Mesendoderm (in vitro differentiated cells): ENCODE data around the gene TMEM63B.

Source experiments
- DNase-seq: peaks from one replicate; pipeline ENCODE4 v3.0.0; 2013
- H2AK5ac ChIP-seq: 2 replicates; pipeline ENCODE4 v1.6.1; 2013; ENCODE audit warnings: low read length, inconsistent platforms
- H2BK120ac ChIP-seq: 2 replicates; pipeline ENCODE4 v1.6.1; 2013; ENCODE audit warnings: low read depth, mild to moderate bottlenecking, low read length, moderate library complexity, mixed read lengths
- H2BK15ac ChIP-seq: replicated peaks from 2 replicates; pipeline ENCODE4 v1.6.1; 2013; ENCODE audit warnings: low read depth, mild to moderate bottlenecking, moderate library complexity
- H2BK5ac ChIP-seq: 2 replicates; pipeline ENCODE4 v1.6.1; 2013; ENCODE audit warnings: low read length, inconsistent platforms
- H3K18ac ChIP-seq: 2 replicates; pipeline ENCODE4 v1.6.1; 2013; ENCODE audit warnings: mild to moderate bottlenecking, low read length, mixed read lengths
- H3K23ac ChIP-seq: one replicate; pipeline ENCODE4 v1.6.1; 2013; ENCODE audit warnings: low read length
- H3K27ac ChIP-seq: 2 replicates; pipeline ENCODE4 v1.5.1; 2013; ENCODE audit warnings: low read depth, mild to moderate bottlenecking, inconsistent platforms, low read length, moderate library complexity
- H3K27me3 ChIP-seq: 2 replicates; pipeline ENCODE4 v1.6.1; 2013; ENCODE audit warnings: low read length, control low read depth, mild to moderate bottlenecking, inconsistent platforms; ENCODE audit not compliant: insufficient read depth, poor library complexity
- H3K36me3 ChIP-seq: 2 replicates; pipeline ENCODE4 v1.6.1; 2013; ENCODE audit warnings: low read length, inconsistent platforms; ENCODE audit not compliant: control insufficient read depth, insufficient read depth
- H3K4ac ChIP-seq: one replicate; pipeline ENCODE4 v1.6.1; 2013; ENCODE audit warnings: low read depth, mild to moderate bottlenecking, low read length, moderate library complexity
- H3K4me1 ChIP-seq: 2 replicates; pipeline ENCODE4 v1.6.1; 2013; ENCODE audit warnings: low read depth, low read length, inconsistent platforms; ENCODE audit not compliant: control insufficient read depth
- H3K4me2 ChIP-seq: 2 replicates; pipeline ENCODE4 v1.6.1; 2013; ENCODE audit warnings: low read length
- H3K4me3 ChIP-seq: 2 replicates; pipeline ENCODE4 v1.5.1; 2013; ENCODE audit warnings: mild to moderate bottlenecking, low read length
- H3K56ac ChIP-seq: one replicate; pipeline ENCODE4 v1.6.1; 2013; ENCODE audit warnings: low read length
- H3K79me1 ChIP-seq: 2 replicates; pipeline ENCODE4 v1.6.1; 2013; ENCODE audit warnings: low read length, inconsistent platforms
- H3K79me2 ChIP-seq: 2 replicates; pipeline ENCODE4 v1.6.1; 2013; ENCODE audit warnings: mild to moderate bottlenecking, low read length; ENCODE audit not compliant: control insufficient read depth, insufficient read depth
- H3K9ac ChIP-seq: 2 replicates; pipeline ENCODE4 v1.6.1; 2013; ENCODE audit warnings: low read length, inconsistent platforms
- H4K5ac ChIP-seq: one replicate; pipeline ENCODE4 v1.6.1; 2013; ENCODE audit warnings: low read length
- H4K8ac ChIP-seq: one replicate; pipeline ENCODE4 v1.6.1; 2013; ENCODE audit warnings: low read depth, mild to moderate bottlenecking, control low read depth, low read length, moderate library complexity
- WGBS: extraction: QIAGEN DNeasy Blood & Tissue Kit; methylation state at CpG from one replicate; pipeline ENCODE4 v1.1.7; 2013; ENCODE audit warnings: low lambda C conversion rate, missing lambda C conversion rate; ENCODE audit not compliant: insufficient coverage; ENCODE audit errors: extremely low coverage; 5-methylcytosine and 5-hydroxymethylcytosine counted together

TMEM63B gene

GRCh38 chr6:44105146-44105545, 22.2 kb upstream of the TMEM63B start:
- Histone ChIP-seq H3K79me1 (peaks cover 14% of the 10 kb centered on the region), H3K27me3 (no peaks in the 10 kb centered on the region), H2BK120ac (no peak overlapping the region), H3K36me3 (peaks cover 16% of the 10 kb centered on the region), H3K18ac (no peak overlapping the region), H3K27ac (no peak overlapping the region), H3K4ac (no peak overlapping the region), H3K4me2 (no peak overlapping the region), H2BK5ac (no peak overlapping the region), H3K56ac (no peak overlapping the region), H3K4me3 (no peak overlapping the region), H3K9ac (no peak overlapping the region), H4K5ac (no peak overlapping the region), H3K23ac (no peak overlapping the region), H3K4me1 (no peaks in the 10 kb centered on the region), H3K79me2 (no peaks in the 10 kb centered on the region), H2AK5ac (no peak overlapping the region), H4K8ac (no peak overlapping the region), H2BK15ac (no peak overlapping the region)
- DNase-seq = no peak
- no CpG with 5 or more reads among the region's 7 CpGs for WGBS

GRCh38 chr6:44105993-44106740, 21.2 kb upstream of the TMEM63B start:
- Histone ChIP-seq H2AK5ac (no peak overlapping the region), H3K79me1 (peaks cover 20% of the 10 kb centered on the region), H3K4ac (no peak overlapping the region), H4K8ac (no peak overlapping the region), H3K23ac (no peak overlapping the region), H3K4me1 (no peaks in the 10 kb centered on the region), H2BK5ac (no peak overlapping the region), H3K9ac (no peak overlapping the region), H3K27ac (no peak overlapping the region), H4K5ac (no peak overlapping the region), H3K56ac (no peak overlapping the region), H3K4me2 (no peak overlapping the region), H2BK120ac (no peak overlapping the region), H3K18ac (no peak overlapping the region), H2BK15ac (no peak overlapping the region), H3K79me2 (no peaks in the 10 kb centered on the region), H3K4me3 (no peak overlapping the region), H3K27me3 (no peaks in the 10 kb centered on the region), H3K36me3 (peaks cover 26% of the 10 kb centered on the region)
- WGBS = no CpG with 5 or more reads among the region's 3 CpGs
- DNase-seq = no peak

GRCh38 chr6:44107017-44107416, 20.3 kb upstream of the TMEM63B start:
- Histone ChIP-seq H3K56ac (no peak overlapping the region), H3K9ac (no peak overlapping the region), H2BK5ac (no peak overlapping the region), H3K4me1 (no peaks in the 10 kb centered on the region), H3K4me3 (no peak overlapping the region), H3K79me1 (peaks cover 25% of the 10 kb centered on the region), H3K18ac (no peak overlapping the region), H3K79me2 (no peaks in the 10 kb centered on the region), H3K4me2 (no peak overlapping the region), H3K27ac (no peak overlapping the region), H4K5ac (no peak overlapping the region), H3K27me3 (no peaks in the 10 kb centered on the region), H4K8ac (no peak overlapping the region), H2BK15ac (no peak overlapping the region), H3K23ac (no peak overlapping the region), H2BK120ac (no peak overlapping the region), H3K36me3 (peaks cover 33% of the 10 kb centered on the region), H3K4ac (no peak overlapping the region), H2AK5ac (no peak overlapping the region)
- no peak for DNase-seq
- no CpG with 5 or more reads among the region's 5 CpGs for WGBS

GRCh38 chr6:44108471-44108870, 18.9 kb upstream of the TMEM63B start:
- Histone ChIP-seq H2BK120ac (no peak overlapping the region), H3K27ac (no peak overlapping the region), H3K4me2 (no peak overlapping the region), H3K9ac (no peak overlapping the region), H4K8ac (no peak overlapping the region), H3K4ac (no peak overlapping the region), H3K4me1 (no peaks in the 10 kb centered on the region), H3K18ac (no peak overlapping the region), H3K23ac (no peak overlapping the region), H3K79me2 (no peaks in the 10 kb centered on the region), H3K4me3 (no peak overlapping the region), H2BK15ac (no peak overlapping the region), H2AK5ac (no peak overlapping the region), H3K79me1 (peaks cover 26% of the 10 kb centered on the region), H3K27me3 (no peaks in the 10 kb centered on the region), H4K5ac (no peak overlapping the region), H2BK5ac (no peak overlapping the region), H3K36me3 (peaks cover 37% of the 10 kb centered on the region), H3K56ac (no peak overlapping the region)
- WGBS = no CpG with 5 or more reads among the region's 1 CpG
- DNase-seq = no peak

- Histone ChIP-seq H3K36me3 (peaks cover 39% of the 10 kb centered on the region), H3K56ac (no peak overlapping the region), H4K8ac (no peak overlapping the region), H3K23ac (no peak overlapping the region), H3K4ac (no peak overlapping the region), H3K4me3 (no peak overlapping the region), H2BK120ac (no peak overlapping the region), H4K5ac (no peak overlapping the region), H2BK5ac (no peak overlapping the region), H3K79me1 (peaks cover 25% of the 10 kb centered on the region), H3K79me2 (no peaks in the 10 kb centered on the region), H3K18ac (no peak overlapping the region), H2AK5ac (no peak overlapping the region), H3K27me3 (no peaks in the 10 kb centered on the region), H3K27ac (no peak overlapping the region), H3K9ac (no peak overlapping the region), H3K4me2 (no peak overlapping the region), H3K4me1 (no peaks in the 10 kb centered on the region), H2BK15ac (no peak overlapping the region)
- WGBS = no CpG with 5 or more reads among the region's 10 CpGs
- DNase-seq = no peak
Measured at GRCh38 chr6:44109212-44109611, 18.1 kb upstream of the TMEM63B start.
